ENCODE results near the gene TMEM18.

TMEM18 gene

DNA sequence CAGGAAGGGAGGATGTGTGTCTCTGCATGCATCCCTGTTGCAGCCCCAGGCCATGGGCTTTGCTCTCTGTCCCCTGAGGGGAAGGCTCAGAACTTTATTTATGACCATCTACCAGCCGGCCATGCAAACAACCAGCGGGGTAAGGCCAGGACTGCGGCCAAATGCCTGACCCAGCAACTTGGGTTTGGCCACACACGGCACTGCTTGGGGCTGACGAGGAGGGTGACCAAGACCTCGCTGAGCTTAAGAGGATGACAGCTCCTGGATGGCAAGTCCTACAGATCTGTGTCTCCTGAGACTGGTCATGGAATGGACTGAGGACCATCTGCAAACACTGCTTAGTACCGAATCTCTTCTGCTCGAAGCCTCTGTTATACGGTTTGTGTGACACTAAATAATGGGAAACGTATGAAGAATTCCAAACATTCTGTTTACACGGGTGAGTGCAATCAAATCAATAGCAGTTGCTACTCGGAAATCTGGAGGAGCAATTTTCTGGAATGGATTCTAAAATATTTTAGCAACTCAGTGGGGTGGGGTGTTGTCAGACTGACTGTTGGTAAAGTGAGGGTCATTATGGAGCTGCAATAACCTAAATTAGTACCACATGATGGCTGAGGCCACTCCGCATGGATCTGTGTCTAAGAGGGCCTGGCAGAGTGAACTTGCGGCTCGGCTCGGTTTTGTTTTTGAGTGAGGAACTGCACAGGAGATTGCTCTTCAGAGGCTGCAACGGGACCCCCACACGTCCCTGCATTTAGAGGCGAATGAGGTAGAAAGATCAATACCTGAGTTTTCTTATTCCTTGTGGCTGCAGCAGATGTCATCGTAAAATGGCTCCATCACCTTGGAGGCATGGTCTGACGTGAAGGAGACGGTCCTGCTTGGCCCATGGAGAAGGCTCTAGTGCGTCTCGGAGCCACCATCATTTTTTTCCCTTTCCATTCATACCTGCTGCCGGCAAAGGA lies 26.6 kb downstream of the TMEM18 start:
- DNase-seq = no peak

DNA sequence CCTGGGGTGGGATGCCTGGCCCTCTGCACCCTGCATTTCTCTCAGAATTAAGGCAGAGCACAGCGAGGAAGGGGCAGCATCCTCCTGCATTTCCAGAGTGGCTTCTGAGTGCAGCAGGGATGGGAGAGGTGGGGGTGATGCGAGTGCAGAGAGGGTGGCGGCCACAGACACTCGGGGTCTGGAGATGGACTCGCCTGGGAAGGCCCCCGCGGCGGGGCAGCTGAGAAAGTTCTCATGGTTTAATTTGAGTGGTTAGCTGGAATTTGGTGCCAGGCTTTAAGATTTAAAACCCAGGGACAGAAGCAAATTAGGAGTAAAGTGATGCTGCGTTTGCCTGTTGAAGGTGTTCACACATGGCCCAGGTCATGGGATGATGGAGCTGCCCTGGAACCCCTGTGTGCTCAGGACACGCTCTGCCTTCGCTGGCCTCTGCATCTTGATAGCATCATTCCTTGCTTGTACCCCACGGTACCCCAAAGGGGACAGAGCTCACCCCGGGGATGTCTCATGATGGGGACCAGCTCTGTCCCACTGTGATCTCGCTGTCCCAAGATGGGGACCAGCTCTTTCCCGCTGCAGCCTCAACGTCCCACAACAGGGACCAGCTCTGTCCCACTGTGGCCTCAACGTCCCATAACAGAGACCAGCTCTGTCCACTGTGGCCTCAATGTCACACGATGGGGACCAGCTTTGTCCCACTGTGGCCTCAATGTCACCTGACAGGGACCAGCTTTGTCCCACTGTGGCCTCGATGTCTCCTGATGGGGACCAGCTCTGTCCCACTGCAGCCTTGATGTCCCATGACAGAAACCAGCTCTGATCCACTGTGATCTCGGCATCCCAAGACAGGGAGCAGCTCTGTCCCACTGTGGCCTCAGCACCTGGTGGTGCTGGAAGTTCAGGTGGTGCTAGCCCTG lies 27.5 kb downstream of the TMEM18 start:
- no peak for DNase-seq

DNA sequence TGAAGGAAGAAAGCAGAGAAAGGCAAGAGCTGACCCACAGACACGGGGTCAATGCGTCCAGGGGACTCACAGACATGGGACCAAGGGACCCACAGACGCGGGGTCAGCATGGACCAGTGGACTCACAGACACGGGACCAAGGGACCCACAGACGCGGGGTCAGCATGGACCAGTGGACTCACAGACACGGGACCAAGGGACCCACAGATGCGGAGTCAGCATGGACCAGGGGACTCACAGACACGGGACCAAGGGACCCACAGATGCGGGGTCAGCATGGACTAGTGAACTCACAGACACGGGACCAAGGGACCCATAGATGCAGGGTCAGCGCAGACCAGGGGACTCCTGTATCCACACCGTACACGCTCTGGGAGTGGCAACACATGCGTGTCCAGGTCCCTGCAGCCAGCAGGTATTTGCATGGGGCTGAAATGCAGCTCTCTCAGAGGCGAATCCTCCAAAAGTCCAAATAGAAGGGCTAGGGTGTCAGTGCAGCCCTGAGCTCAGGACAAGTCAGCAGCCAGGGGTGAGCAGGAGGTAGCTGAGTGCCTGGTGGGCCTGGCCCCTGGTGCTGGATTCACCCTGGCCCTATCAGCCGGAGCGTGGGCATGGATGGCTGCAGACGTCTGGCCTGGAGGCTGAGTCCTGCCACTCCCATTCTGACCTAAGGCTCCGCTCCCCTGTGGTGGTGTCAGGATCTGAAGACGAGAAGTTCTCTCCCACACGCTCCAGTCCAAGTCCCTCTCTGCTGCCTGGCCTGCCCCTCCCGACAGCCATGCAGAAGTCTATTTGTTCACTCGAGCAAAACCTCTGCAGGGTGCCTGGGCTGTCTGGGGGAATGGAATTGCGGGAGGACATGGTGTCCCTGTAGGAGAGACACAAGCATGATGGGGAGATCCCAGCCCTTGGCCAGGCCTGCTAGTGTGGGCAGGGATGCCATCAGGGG lies 28.5 kb downstream of the TMEM18 start:
- DNase-seq = no peak

- DNase-seq = no peak
These were observed 29.4 kb downstream of the TMEM18 start for GRCh38 chr2:647691-648231.

DNA sequence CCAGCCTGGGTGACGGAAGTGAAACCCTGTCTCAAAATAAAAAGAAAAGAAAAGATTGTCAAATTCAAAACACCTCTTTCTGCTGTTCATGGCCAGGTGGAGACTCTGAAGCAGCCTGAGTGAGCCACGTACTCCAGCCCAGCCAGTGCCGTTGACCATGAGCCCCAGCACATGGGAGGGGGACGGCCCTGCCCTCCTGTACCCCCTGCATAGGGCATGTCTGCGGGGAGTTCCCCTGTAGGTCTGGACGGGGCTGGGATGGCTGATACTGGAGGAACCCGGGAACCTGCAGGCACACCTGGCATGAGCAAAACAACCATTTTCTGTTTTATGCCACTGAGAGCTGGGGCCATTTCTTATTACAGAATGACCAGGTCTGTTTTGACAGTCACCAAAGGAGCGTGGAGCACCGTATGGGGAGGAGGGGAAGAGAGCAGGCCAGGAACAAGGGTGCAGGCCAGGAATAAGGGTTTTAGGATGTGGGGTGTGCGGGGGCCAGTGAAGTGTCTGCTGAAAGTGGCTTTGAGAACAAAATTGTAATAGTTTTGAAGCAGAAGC lies 30.1 kb downstream of the TMEM18 start:
- no peak for DNase-seq

DNA sequence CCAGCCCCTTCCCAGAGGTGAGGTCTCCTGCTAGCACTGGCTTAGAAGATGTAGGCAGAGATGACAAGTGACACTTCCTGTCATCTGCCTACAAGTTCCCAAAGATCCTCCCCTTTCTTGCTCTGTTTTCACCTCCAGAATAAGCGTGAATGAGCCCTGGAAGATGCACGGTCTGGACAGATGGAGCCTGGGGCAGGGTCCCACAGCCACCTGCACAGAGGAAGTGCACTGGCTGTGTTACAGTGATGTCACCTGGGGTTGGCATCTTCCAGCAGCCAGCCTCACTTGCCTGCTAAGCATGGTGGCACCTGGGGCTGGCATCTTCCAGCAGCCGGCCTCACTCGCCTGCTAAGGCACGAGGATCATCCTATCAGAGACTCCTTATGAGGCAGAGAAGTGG lies 32.3 kb downstream of the TMEM18 start:
- DNase-seq = no peak

GRCh38 chr2:643761-644160 lies 33.4 kb downstream of the TMEM18 start:
- DNase-seq = no peak

DNA sequence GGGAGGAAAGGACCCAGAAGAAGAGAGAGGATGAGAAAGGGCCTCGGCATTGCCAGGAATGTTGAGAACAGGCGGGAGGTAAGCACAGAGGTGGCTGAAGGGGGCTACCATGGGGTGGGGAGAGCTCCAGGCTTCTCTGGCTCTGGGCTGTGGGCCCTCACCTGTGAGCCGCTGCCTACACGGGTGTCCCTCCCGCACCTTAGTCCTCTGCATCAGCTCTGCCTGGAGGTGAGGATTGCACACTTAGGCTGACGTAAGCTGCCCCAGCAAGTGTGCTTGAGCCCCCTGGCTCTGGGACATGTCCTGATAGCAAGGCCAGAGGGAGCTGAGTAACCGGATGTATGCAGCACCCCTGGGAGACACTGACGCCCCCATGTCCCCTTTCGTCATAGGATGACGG lies 33.9 kb downstream of the TMEM18 start:
- no peak for DNase-seq

DNA sequence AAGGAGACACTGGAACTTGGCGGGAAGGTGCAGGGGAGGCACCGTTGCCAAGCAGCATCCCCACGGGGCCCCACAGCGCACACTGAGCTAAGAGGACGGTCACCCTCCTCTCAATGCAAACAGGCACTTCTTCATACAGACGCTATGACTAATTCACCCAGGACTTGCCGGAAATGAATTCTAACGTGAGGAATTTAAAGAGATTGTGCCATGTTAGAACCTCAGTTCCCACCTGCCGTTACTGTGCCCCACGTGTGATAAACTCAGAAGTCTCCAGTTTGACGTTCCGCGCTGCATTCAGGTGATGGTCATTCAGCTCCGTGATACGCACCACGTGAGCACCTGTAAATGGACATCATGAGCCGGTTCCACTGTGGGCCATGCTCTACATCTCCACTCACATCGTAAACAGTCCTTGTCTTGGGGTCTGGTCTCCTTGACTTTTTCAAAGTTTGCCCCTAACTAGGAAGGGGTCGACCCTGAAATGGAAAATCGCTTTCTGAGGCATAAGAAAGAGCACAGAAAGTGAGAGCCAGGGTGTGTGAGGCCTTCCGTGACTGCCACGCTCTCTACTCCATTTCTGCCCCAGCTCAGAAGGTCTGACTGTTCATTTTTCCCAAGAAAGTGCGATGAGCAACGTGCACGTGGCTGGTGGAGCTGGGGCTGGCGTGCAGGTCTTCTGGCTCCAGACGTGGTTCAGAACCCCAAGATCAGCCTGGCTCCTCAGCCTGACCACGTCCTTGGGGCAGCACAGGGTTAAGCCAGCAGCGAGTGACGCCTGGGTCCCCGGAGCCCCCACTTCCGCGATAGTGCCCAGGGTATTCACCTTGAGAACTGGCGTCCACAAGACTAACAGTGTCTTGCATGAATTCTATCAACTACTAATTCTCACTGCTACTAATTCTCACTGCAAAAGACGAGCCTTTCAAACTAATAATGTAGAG lies 35.1 kb downstream of the TMEM18 start:
- no peak for DNase-seq

DNA sequence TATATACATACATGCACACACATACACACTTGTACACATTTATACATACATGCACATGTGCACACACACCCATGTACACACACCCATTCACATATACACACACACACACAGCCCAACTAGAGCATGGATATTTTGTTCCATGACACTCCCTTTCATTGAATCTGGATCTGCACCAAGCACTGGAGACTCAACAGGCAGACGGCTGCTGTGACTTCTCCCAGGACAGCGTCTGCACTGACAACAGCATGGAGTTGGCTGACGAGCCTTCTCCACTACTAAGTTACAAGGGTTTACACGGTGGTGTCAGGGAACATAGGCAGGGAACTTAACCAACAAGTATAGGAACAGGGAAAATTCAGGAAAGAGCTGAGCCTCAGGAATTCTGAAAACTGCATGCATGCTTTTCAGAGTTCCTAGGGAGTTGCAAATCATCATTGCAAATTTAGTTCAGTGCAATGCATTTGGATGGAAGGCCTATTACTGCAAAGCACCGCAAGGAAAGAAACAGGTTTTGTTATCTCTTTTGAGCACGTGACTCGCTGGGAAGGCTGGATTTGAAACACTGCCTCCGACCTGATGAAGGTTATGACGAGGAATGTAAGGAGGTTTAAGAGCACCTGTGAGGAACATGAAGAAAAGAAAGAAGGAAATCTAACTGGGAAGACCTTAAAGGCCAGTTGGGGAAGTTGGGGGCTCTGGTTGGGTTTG lies 35.9 kb downstream of the TMEM18 start:
- no peak for DNase-seq

DNA sequence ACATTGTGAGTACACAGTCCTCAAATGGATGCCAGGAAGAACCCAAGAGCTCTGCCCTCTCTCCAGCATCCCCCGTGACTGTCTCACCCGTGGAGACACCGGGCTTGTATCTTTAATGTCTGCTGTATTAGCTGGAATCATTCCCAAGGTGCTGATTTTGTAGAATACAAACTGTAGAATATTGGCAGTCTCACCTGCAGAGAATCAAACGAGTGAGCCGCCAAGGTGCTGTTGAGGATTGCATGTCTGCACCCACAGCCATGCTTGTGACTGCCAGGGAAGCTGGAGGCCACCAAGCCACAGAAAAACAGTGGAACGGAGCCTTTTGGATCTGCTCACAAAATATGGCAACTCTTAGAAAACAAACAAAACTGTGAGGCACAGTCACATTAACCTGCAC lies 37.5 kb downstream of the TMEM18 start:
- DNase-seq = no peak

DNA sequence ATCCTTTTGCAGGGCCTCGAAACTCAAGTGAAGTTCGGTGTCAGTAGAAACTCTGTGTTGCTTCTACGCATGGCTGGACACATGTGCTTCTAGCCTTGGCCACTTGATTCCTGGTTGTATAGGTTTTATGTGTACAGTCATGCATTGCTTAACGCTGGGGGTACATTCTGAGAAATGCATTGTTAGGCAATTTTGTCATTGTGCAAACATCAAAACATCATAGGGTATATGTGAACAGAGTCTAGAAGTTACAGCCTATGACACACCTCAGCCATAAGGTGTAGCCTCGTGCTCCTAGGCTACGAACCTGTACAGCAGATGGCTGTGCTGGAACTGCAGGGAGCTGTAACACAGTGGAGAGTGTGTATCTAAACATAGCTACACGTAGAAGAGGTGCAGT lies 39.4 kb downstream of the TMEM18 start:
- no peak for DNase-seq

DNA sequence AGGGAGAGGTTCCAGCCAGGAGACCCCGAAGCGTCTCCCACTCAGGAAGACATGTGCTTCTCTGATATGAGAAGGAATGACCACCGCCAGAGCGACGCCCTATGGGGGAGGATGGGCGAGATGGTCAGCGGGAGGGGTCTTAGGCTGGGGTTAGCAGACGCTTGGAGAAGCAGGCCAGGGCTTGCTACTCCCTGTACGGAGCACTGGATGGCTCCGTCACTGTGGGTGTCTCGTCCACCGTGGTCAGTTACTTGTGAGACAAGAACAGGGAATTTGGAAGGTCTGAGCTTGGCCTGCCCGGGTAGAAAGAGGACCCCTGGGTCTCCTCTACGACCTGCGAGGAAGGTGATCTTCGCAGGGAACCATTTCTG lies 39.8 kb downstream of the TMEM18 start:
- DNase-seq = no peak

DNA sequence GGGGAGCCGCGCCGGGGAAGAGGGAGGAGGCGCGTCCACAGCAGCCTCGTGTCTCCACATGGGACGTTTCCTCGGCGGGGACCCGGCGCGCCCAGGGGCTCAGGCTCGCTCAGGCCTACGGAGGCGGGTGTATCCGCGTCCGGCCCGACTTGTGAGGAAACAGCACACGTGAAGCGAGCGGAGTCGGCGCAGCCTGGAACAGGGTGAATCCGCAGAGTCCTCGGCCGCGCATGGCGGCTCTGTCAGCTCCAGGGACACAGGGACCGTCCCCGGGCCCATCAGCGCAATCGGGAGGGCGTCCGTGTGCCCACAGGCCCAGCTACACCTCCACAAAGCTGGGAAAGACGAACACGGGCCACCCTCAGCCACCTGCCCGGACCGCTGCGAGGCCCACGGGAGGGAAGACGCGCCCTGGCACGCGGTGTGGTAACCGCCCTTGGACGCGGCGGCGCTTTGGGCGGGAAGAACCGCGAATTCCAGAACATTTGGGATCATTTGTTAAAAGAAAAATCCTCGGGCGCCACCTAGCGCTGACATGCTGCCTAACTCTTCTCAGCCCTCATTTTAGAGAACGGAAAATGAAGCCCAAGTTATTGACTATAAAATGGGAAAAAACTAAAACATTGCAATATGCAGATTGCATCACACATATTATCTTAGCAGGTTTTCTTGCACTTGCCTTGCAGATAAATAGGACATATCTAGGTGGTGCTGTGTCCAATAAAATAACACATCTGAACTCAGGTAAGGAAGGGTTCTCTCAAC lies 40.4 kb downstream of the TMEM18 start:
- peak; percentile 75 for DNase-seq

GRCh38 chr2:635687-636621 lies 41.3 kb downstream of the TMEM18 start:
- DNase-seq = no peak

DNA sequence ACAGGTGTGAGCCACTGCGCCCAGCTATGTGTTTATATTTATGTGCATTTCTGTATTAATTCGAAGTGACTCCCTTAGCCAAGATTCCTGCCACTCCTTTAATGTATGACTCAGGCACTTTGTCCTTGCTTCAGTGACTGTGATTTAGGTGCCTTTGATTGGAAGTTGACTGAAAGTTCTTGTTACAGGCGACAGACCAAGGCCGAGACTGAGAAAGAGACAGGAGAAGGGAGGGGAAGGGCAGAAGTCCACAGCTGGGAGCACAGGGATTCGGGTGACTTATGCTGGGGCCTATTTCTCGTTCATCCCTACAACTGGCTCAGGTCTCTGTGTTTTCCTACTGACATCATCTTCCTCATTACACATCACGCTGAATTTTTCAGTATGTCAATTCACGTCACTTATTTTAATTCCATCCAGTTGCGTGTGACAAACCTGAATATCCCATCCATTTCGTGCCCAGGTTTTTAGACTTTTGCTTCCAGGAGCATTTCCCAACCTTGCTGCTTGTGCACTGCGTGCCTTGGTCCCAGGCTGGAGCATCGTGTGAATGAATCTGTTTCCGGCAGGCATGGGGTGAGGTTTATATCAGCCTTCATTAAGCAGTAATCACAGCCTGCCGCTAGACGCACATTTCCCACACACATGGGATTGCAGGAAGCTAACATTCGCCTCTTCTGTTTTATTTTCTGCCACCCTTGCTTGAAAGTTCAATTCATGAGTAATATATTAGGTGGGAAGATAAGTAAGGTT lies 42.4 kb downstream of the TMEM18 start:
- no peak for DNase-seq

DNA sequence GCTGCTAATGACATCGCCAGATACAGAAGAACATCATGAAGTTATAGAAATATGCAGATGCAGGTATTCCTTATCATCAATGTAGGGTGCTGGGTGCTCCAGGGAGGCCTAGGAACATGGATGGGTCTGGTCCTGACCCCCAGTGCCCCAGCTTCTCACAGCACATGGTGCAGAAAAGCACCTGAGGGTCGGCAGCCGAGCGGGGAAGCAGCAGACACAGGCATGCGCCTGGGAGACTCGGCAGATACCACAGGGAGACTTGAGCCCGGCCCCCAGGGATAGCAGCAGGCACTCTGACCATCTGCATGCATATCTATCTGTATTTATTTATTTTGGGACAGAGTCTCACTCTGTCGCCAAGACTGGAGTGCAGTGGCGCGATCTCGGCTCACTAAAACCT lies 43.2 kb downstream of the TMEM18 start:
- no peak for DNase-seq

All from NCI-H1694 (cell line).